Uterus (tissue), 4 donors: ENCODE measurements around the gene SHISA9. TPM values are rescaled to one million over a fixed set of nuclear protein-coding genes. Genes with fewer than 3 reads are reported as not detected.

Source experiments
- DNase-seq, 2 donors: peaks; one replicate each; pipeline ENCODE4 v3.0.0-alpha.2; 2019 to 2020
- H3K27ac ChIP-seq, 2 donors: fragments of 200-600 bp; sonication (generic); 1 replicate in 1 of 2; 2 replicates in 1 of 2; pipeline ENCODE4 v1.5.1; 2016 to 2018
- H3K27me3 ChIP-seq, 2 donors: fragments of 200-600 bp; sonication (generic); one replicate each; pipeline ENCODE4 v1.5.1; 2018 to 2019; ENCODE audit warnings: control low read depth in 1 of 2
- H3K36me3 ChIP-seq, 2 donors: fragments of 200-600 bp; sonication (generic); one replicate each; pipeline ENCODE4 v1.5.1; 2019; ENCODE audit warnings: control low read depth in 1 of 2
- H3K4me1 ChIP-seq, 2 donors: fragments of 200-600 bp; sonication (generic); one replicate each; pipeline ENCODE4 v1.5.1; 2018 to 2019; ENCODE audit warnings: control low read depth in 1 of 2
- H3K4me3 ChIP-seq, 2 donors: fragments of 200-600 bp; sonication (generic); 1 replicate in 1 of 2; 2 replicates in 1 of 2; pipeline ENCODE4 v1.5.1; 2018 to 2019; ENCODE audit warnings: mild to moderate bottlenecking in 1 of 2
- H3K9me3 ChIP-seq, 2 donors: fragments of 200-600 bp; sonication (generic); one replicate each; pipeline ENCODE4 v1.5.1; 2019; ENCODE audit warnings: control low read depth in 1 of 2
- POLR2A ChIP-seq, 2 donors: fragments of 450-650 bp; IDR thresholded peaks; one replicate each; pipeline ENCODE4 v1.6.1; 2016; ENCODE audit warnings: antibody characterized with exemption in 2 of 2, mild to moderate bottlenecking in 1 of 2, moderate library complexity in 1 of 2
- intact Hi-C: fragments of 100-400 bp; cut with DNase I; formaldehyde crosslinking; loops from one replicate; pipeline ENCODE4 v1.15.1; 2023; ENCODE audit warnings: low total_unique reads
- total RNA-seq, 4 donors: library from RNA; depleted of rRNA in 3 of 4; stranded (reverse); fragments of >200 nt in 3 of 4; gene quantifications; one replicate each; pipeline versions ENCODE4 v1.1.0 to v1.2.4, GENCODE V29; 2014 to 2023
- TF ChIP-seq, protein P1 (sequence below), 4 experiments: fragments of 200-600 bp in 2 of 4; fragments of 450-650 bp in 2 of 4; sonication (generic) in 2 of 4; IDR thresholded peaks; one replicate each; pipeline ENCODE4 v1.5.1; 2016 to 2019; ENCODE audit warnings: antibody characterized with exemption in 4 of 4, mild to moderate bottlenecking in 2 of 4, moderate library complexity in 1 of 4
- donor health status: DM: yes; HTN: yes; CAD: no.

SHISA9 gene
- total RNA-seq, 4 donors from 2014 or later: 0.27 TPM; not detected in 3

DNA sequence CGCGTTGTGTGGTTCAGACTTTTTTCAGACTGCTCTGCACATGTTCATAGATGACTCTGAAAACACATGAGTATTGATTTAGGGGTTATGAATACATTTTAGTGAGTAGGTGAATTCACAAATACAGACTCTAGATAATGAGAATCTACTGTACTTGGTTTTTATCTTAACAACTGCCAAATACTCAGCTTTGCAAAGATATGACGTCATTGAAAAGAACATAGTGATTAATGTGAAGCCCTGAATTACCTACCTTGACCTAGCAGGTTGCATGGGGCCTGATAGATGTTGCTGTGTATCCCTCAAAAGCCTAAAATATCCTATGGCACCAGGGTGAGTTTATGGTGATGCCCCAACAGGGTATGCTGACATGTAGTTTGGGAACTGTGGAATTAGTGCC is 98.0 kb downstream of the SHISA9 start:
- H3K4me3 ChIP-seq: no peak overlapping the region
- intact Hi-C loops: no loop called here
- H3K4me1 ChIP-seq: no peaks in the 10 kb centered on the region
- H3K27me3 ChIP-seq: no peaks in the 10 kb centered on the region
- H3K36me3 ChIP-seq: no peaks in the 10 kb centered on the region
- no peaks in the 10 kb centered on the region for H3K9me3 ChIP-seq
- TF ChIP-seq, protein P1, sequence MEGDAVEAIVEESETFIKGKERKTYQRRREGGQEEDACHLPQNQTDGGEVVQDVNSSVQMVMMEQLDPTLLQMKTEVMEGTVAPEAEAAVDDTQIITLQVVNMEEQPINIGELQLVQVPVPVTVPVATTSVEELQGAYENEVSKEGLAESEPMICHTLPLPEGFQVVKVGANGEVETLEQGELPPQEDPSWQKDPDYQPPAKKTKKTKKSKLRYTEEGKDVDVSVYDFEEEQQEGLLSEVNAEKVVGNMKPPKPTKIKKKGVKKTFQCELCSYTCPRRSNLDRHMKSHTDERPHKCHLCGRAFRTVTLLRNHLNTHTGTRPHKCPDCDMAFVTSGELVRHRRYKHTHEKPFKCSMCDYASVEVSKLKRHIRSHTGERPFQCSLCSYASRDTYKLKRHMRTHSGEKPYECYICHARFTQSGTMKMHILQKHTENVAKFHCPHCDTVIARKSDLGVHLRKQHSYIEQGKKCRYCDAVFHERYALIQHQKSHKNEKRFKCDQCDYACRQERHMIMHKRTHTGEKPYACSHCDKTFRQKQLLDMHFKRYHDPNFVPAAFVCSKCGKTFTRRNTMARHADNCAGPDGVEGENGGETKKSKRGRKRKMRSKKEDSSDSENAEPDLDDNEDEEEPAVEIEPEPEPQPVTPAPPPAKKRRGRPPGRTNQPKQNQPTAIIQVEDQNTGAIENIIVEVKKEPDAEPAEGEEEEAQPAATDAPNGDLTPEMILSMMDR (IDR thresholded peaks at IDR 0.05): no peak
- no peak for TF ChIP-seq POLR2A (IDR thresholded peaks at IDR 0.05)
- H3K27ac ChIP-seq: no peak overlapping the region
- DNase-seq: no peak

GRCh38 chr16:13005721-13006247 is 104.4 kb downstream of the SHISA9 start:
- H3K4me1 ChIP-seq: no peaks in the 10 kb centered on the region
- no peaks in the 10 kb centered on the region for H3K9me3 ChIP-seq
- no peaks in the 10 kb centered on the region for H3K36me3 ChIP-seq
- H3K27ac ChIP-seq: no peak overlapping the region
- no peak for DNase-seq
- intact Hi-C loops: no loop called here
- no peak overlapping the region for H3K4me3 ChIP-seq
- TF ChIP-seq POLR2A (IDR thresholded peaks at IDR 0.05): no peak
- TF ChIP-seq, protein P1 (IDR thresholded peaks at IDR 0.05): no peak
- no peaks in the 10 kb centered on the region for H3K27me3 ChIP-seq

DNA sequence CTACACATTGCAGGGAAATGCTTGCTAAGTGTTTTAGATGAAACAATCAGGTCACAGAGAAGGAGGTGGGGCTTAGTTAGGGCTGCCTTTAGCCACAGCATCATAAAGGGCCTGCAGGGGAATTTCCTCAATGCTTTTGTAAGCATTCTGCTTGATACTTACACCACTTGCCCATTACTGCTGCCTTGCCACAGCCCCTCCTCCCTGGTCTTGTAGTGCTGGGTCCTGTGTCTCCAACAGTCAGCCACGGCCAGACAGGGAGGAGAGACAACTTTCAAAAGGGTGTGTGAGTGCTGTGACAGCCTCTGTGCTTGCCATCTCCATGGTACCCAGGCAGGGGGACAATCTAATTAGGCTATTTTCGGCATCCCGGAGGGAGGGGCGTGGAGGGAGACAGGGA is 111.2 kb downstream of the SHISA9 start:
- Histone ChIP-seq H3K9me3 (no peaks in the 10 kb centered on the region), H3K27ac (no peak overlapping the region), H3K4me1 (no peaks in the 10 kb centered on the region), H3K27me3 (no peaks in the 10 kb centered on the region), H3K36me3 (no peaks in the 10 kb centered on the region), H3K4me3 (no peak overlapping the region)
- DNase-seq: no peak
- intact Hi-C loops: no loop called here
- no peak for TF ChIP-seq POLR2A (IDR thresholded peaks at IDR 0.05)
- TF ChIP-seq, protein P1 (IDR thresholded peaks at IDR 0.05): no peak

DNA sequence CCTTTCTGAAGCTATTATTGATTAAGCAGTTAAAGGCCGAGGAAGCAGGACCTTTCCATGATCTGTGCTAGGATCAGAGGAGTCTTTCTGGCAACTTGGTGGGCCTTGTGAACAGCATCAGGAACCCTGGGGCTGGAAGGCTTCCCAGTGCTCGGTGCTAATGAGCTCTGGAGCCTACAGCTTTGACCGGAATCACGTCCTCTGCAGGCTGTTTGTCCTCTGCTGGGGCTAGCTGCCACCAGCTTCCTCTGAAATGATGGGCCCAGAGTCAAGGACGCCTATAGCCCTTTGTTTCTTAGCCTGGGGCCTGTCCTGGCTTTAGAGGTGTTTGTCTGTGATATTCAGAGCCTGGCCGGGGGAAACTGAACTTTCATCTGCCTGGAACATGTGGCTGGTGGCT is 111.6 kb downstream of the SHISA9 start:
- no peak for TF ChIP-seq POLR2A (IDR thresholded peaks at IDR 0.05)
- TF ChIP-seq, protein P1 (IDR thresholded peaks at IDR 0.05): no peak
- Histone ChIP-seq H3K4me1 (no peaks in the 10 kb centered on the region), H3K4me3 (no peak overlapping the region), H3K9me3 (no peaks in the 10 kb centered on the region), H3K36me3 (no peaks in the 10 kb centered on the region), H3K27me3 (no peaks in the 10 kb centered on the region), H3K27ac (no peak overlapping the region)
- no peak for DNase-seq
- intact Hi-C loops: no loop called here

DNA sequence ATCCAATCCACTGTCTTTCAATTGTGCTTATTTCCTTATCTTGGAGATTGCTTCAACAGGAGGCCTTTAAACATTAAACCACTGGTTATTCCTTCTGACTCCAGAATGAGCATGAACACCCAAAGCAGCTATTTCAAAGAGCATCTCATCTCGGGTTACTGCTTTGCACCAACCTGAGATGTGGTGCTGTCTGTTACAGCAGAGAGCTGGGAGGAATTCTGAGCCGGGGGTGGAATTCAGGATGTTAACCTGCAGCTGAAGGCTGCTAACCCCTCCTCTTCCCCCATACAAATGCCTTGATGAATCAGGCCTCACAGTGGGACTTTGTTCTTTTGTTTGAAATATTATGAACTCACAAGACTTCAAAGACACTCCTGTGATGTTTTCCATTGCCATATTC is 113.1 kb downstream of the SHISA9 start:
- no peak for TF ChIP-seq POLR2A (IDR thresholded peaks at IDR 0.05)
- TF ChIP-seq, protein P1 (IDR thresholded peaks at IDR 0.05): no peak
- Histone ChIP-seq H3K27ac (no peak overlapping the region), H3K27me3 (no peaks in the 10 kb centered on the region), H3K4me1 (no peaks in the 10 kb centered on the region), H3K36me3 (no peaks in the 10 kb centered on the region), H3K4me3 (no peak overlapping the region), H3K9me3 (no peaks in the 10 kb centered on the region)
- DNase-seq: no peak
- intact Hi-C loops: no loop called here
